Mesenteric fat pad (tissue), 1 donor: ENCODE results near the gene TRDMT1. TPM values are rescaled to one million over a fixed set of nuclear protein-coding genes. Genes with fewer than 3 reads are reported as not detected.

ENCODE experiments used
- DNase-seq: peaks from one replicate; pipeline ENCODE4 v3.0.0-alpha.2; 2020; ENCODE audit warnings: low spot score
- total RNA-seq: library from RNA; stranded (reverse); fragmentation: NEBNext Ultra II Directional; extraction: Animal tissue kit (Norgen Biotek cat#: 25700); gene quantifications from one replicate; pipeline ENCODE4 v1.2.1, GENCODE V29; 2021
- donor health status: DM: yes; HTN: yes; CAD: no.

The TRDMT1 gene
- total RNA-seq, 1 donor from 2014 or later = 7.1 TPM

GRCh38 chr10:17213646-17214349 lies 12.3 kb upstream of the TRDMT1 start:
- DNase-seq = no peak

- no peak for DNase-seq
Observed at GRCh38 chr10:17212802-17213221, 11.3 kb upstream of the TRDMT1 start.

GRCh38 chr10:17210361-17210760 lies 8.9 kb upstream of the TRDMT1 start:
- DNase-seq = no peak

- no peak for DNase-seq
Observed at GRCh38 chr10:17209881-17210280, 8.4 kb upstream of the TRDMT1 start.

- no peak for DNase-seq
Observed at GRCh38 chr10:17209302-17209701, 7.8 kb upstream of the TRDMT1 start.

GRCh38 chr10:17208476-17208875 lies 7.0 kb upstream of the TRDMT1 start:
- DNase-seq = no peak

- no peak for DNase-seq
Observed at GRCh38 chr10:17206210-17206709, 4.8 kb upstream of the TRDMT1 start.

GRCh38 chr10:17203416-17203815 lies 1.9 kb upstream of the TRDMT1 start:
- DNase-seq = no peak

GRCh38 chr10:17202999-17203398 lies 1.5 kb upstream of the TRDMT1 start:
- no peak for DNase-seq

GRCh38 chr10:17202506-17202905 lies 1.0 kb upstream of the TRDMT1 start:
- no peak for DNase-seq

- no peak for DNase-seq
Observed at GRCh38 chr10:17201794-17202116, 283 bp upstream of the TRDMT1 start.

- no peak for DNase-seq
Observed at GRCh38 chr10:17200001-17200911, 1.2 kb downstream of the TRDMT1 start.

- DNase-seq = no peak
Observed at GRCh38 chr10:17199351-17199804, 2.1 kb downstream of the TRDMT1 start.

GRCh38 chr10:17196573-17196972 lies 4.9 kb downstream of the TRDMT1 start:
- DNase-seq = no peak

GRCh38 chr10:17196045-17196444 lies 5.4 kb downstream of the TRDMT1 start:
- DNase-seq = no peak

GRCh38 chr10:17195083-17195482 lies 6.4 kb downstream of the TRDMT1 start:
- DNase-seq = no peak

GRCh38 chr10:17190602-17191001 lies 10.9 kb downstream of the TRDMT1 start:
- no peak for DNase-seq

GRCh38 chr10:17188644-17189172 lies 12.8 kb downstream of the TRDMT1 start:
- DNase-seq = no peak

GRCh38 chr10:17185873-17186272 lies 15.6 kb downstream of the TRDMT1 start:
- DNase-seq = no peak

- DNase-seq = no peak
Observed at GRCh38 chr10:17183110-17183509, 18.4 kb downstream of the TRDMT1 start.

- DNase-seq = no peak
Observed at GRCh38 chr10:17181751-17182150, 19.7 kb downstream of the TRDMT1 start.

GRCh38 chr10:17181110-17181509 lies 20.4 kb downstream of the TRDMT1 start:
- no peak for DNase-seq
